Stimulated activated CD4-positive, alpha-beta T cell treated with anti-CD3 and anti-CD28 coated beads, Interleukin-2, amount 100 ng/mL, for 48 hours (primary cell): ENCODE data around the gene SAMHD1.
"Not testable (repeated sequence)": the region's sequence is repeated elsewhere in the genome, so short reads cannot be mapped to it uniquely, and the experiment has no call there.

Source experiments
- DNase-seq, 2 donors: peaks; one replicate each; pipeline ENCODE4 v3.0.0-alpha.2; 2020

Gene SAMHD1

DNA sequence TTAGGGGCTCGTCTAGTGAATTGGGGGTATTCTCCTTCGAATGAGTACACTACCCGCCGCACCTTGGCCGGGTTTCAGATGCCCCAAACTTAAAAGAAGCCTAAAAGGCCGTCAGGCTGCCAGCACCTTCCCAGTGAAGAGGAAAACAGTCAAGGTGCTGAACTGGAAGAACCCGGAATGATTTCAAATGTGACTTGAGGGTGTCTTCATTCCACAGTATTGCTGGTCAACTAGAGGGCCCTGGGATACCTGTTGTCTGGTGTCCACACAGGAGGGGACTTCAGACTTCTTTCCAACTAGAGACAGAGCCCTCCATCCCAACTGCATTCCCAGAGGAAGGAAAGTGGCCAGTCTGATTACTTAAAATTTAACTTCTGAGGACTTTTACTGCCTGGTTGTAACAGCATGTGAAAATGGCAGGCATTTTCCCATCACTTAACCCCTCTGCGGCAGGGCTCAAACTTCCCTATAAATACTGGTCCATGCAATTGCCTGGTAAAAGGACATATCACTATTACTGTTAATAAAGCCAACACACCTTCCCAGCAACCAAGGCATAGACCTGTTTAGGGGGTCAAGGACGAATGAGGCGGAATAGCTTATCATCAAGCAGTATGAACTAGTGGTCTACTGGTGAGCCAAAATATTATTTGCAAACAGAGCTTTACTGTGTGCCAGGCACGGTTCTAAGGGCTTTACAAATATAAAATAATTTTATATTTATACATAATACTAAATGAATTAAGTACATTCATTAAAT, 651 bp upstream of the SAMHD1 start:
- no peak for DNase-seq

DNA sequence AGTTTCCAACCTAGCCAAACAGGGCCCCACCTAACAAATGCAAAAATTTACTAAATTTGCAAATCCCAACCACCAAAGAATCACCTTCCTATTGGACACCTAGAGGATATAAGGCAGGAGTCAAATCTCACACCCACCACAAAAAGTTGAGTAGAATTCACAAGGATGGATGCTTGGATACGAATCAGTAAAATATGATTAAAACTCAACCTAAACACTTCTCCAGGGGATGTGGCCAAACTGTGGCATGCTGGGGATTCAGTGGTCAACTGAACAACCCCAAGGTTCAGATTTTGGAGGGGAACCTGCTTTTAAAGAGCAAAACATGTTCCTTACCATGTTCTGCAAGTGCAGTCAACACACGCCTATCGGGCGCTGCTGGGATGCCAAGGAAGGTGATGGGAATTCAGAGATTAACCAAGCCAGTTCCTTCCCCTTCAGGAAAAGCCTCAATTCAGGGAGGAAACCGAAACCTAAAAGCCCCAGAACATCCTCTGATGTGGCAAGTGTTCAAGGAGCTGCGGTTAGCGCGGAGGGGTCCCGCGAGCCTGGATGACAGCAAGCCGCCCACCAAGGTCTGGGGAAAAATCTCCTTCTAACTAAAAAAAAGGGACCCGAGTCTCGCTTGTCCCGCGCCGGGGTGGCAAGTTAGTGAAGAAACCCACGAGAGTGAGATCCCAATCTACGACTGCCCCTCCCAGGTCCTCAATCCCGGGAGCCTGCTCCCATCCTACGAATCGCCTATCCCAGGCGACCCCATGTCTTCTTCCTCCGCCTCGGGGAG, 902 bp downstream of the SAMHD1 start:
- DNase-seq: no peak

DNA sequence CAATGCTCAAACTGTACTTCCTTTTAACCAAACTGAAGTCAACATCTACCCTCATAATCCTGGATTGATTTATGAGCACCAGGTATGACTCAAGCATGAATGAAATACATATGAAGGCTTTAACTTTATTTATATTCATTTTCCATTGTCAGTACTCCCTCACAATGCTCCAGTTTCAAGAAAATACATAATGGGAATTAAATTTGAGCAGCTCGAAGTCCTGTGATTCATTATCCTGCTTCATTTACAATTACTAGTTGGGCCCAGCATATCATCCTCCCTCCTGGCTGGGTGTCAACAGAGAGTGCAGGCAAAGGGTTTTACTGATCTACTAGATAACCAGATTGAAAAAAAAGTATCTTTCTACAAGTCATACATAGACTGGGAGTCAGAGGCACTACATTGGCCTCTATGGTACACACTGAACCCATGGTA, 10.1 kb downstream of the SAMHD1 start:
- DNase-seq: no peak

DNA sequence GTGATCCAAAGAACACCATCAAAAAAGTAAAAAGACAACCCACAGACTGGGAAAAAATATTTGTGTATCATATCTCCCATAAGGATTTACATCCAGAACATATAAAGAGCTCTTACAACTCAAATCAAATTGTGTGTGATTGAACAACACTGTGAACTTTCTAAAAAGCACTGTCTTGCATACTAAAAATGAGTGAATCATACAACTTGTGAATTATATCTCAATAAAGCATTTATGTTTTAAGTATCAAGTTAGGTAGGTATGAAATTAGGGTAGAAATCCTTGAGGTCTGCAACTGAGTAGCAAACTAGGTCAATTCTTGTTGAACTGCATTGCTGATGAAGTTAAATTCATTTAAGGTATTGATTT, 14.1 kb downstream of the SAMHD1 start:
- DNase-seq: no peak

DNA sequence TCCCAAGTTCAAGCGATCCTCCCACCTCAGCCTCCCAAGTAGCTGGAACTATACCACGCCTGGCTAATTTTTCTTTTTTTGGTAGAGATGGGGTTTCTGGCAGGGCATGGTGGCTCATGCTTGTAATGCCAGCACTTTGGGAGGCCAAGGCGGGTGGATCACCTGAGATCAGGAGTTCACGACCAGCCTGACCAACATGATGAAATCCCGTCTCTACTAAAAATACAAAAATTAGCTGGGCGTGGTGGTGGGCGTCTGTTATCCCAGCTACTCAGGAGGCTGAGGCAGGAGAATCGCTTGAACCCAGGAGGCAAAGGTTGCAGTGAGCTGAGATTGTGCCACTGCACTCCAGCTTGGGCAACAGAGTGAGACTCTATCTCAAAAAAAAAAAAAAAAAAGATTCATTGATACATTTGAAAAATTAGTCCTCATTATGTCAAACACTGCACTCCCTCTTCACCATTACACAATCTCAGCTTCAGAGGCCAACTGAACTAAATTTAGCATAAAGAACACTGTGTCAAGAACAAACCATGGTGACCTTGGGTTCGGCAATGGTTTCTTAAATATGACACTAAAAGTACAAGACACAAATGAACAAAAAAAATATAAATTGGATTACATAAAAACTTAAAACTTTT, 14.6 kb downstream of the SAMHD1 start:
- DNase-seq: not testable (repeated sequence)

DNA sequence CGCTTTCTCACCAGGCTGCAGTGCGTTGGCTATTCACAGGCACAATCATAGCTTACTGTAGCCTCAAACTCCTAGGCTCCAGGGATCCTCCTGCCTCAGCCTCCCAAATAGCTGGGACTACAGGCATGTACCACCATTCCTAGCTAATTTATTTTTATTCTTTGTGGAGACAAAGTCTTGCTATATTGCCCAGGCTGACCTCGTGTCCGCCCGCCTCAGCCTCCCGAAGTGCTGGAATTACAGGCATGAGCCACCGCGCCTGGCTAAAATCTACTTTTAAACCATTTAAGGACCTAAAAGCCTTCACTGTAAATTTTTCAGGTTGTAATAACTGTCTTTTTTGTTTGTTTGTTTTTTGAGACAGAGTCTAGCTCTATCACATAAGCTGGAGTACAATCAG, 15.2 kb downstream of the SAMHD1 start:
- no peak for DNase-seq

DNA sequence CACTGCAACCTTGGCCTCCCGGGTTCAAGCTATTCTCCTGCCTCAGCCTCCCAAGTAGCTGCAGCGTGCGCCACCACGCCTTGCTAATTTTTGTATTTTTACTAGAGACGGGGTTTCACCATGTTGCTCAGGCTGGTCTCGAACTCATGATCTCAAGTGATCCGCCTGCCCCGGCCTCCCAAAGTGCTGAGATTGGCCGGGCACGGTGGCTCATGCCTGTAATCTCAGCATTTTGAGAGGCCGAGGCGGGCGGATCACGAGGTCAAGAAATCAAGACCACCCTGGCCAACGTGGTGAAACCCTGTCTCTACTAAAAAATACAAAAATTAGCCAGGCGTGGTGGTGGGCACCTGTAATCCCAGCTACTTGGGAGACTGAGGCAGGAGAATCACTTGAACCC, 17.9 kb downstream of the SAMHD1 start:
- not testable (repeated sequence) for DNase-seq

DNA sequence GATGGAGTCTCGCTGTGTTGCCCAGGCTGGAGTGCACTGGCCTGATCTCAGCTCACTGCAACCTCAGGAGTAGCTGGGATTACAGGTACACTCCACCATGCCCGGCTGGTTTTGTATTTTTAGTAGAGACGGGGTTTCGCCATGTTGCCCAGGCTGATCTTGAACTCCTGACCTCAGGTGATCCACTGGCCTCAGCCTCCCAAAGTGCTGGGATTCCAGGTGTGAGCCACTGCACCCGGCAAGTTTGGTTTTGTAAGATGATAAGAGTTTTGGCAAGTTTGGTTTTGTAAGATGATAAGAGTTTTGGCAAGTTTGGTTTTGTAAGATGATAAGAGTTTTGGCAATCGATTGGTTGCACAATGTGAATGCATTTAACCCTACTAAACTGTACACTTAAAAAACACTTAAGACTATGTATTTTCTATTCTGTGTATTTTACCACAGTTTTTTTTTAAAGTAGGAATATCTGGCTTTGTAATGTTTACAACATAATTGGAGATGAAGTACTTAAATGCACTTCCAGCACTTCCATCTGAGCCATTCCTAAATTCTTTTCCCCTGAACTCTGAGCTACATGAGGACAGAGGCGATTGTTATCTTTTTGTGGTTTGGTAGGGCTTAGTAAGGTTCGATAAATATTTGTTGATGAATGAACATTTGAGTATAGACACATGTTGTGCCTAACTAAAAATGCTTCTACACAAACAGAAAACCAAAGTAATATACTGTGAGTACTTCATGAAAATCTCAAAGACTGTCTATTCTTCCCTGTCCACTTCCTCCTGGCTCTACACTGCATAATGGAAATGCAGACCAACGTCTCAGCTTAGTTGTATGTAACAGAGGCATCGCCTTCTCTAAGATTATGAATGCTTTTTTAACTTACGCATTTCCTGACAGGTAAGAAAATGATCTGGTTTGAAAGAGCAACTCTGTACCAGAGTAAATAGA, 18.8 kb downstream of the SAMHD1 start:
- DNase-seq: no peak

DNA sequence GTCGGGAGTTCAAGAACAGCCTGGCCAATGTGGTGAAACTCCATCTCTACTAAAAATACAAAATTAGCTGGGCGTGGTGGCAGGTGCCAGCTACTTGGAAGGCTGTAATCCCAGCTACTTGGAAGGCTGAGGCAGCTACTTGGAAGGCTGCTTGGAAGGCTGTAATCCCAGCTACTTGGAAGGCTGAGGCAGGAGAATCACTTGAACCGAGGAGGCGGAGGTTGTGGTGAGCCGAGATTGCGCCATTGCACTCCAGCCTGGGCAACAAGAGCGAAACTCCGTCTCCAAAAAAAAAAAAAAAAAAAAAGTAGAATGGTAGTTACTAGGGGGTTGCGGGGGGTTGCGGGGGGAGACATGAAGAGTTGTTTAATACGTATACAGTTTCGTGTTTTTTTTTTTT, 19.4 kb downstream of the SAMHD1 start:
- not testable (repeated sequence) for DNase-seq

DNA sequence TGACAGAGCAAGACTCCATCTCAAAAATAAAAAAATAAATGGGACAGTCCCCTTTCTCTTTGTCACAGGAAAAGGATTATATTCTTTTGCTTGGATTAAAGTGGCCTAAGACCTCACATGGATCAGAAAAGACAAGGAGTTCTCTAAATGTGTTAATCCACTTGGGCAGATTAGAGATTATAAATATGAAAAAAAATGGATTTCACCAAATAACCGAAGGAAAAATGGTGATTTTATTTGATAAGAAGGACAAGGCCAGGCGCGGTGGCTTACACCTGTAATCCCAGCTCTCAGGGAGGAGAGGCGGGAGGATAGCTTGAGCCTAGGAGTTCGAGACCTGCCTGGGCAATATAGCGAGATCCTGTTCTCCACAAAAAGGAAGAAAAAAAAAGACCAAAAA, 21.8 kb downstream of the SAMHD1 start:
- DNase-seq: no peak

DNA sequence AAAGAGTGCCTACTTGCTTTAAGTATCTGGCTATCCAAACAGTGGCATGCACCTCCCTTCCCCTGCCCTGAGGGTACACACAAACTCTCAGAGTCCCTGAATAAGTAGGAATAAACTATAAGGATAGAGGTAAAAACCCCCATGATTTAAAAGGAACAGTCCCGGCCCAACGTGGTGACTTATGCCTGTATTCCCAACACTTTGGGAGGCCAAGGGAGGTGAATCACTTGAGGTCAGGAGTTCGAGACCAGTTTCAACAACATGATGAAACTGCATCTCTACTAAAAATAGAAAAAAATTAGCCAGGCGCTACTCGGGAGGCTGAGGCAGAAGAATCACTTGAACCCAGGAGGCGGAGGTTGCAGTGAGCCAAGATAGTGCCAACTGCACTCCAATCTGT, 22.2 kb downstream of the SAMHD1 start:
- DNase-seq: no peak

DNA sequence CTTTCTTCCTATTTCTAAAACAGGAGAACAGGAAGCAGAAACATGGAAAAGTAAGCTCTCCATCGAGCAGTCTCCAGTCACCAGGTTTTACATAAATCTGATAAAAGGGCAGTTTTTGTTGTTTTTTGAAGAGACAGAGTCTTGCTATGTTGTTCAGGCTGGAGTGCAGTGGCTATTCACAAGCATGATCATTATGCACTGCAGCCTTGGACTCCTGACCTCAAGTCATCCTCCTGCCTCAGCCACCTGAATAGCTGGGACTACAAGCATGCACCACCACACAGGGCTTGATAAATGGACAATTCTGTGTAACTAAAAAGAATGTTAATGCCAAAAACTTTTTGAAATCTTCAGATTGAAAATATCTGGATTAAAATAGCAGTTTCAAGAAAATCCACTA, 23.8 kb downstream of the SAMHD1 start:
- no peak for DNase-seq

DNA sequence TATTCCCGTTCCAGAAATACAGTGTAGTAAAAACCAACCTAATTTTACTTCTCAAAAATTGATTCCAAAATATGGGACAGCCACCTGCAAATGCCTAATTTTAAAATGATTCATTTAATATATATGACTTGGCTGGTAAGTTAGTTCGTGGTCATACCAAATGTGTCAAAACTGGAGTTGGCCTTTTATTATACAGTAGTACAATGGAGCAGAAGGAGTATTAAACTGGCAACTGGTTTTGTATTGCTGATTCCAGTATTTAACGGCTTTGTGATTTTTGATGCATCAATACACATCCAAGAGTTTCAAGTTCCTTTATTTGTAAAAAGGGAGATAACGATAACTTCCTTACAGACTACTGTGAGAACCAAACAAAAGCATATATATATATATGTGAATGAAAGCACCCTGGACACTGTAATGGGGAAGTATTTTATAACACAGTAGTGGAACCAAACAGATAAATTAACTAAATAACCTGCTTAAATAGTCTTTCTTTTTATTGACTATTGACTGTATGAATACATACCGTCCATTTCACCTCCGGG, 24.8 kb downstream of the SAMHD1 start:
- DNase-seq: no peak

DNA sequence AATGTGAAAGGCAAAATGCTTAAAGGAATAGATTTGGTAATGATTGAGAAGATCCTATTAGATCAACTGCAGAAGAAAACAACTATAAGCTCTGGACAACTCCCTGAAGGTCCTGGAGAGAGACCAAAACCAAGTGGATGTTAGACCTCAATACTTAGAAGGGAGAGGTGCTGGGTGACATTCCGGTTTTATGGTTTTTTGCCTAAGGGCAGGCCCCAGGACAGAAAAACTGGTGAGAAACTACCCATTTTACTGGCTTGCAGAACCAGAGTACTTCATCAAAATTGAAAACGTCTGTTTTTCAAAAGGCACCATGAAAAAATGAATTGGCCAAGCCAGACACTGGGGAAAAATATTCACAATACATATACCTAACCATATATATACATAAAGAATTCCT, 26.3 kb downstream of the SAMHD1 start:
- DNase-seq: no peak

DNA sequence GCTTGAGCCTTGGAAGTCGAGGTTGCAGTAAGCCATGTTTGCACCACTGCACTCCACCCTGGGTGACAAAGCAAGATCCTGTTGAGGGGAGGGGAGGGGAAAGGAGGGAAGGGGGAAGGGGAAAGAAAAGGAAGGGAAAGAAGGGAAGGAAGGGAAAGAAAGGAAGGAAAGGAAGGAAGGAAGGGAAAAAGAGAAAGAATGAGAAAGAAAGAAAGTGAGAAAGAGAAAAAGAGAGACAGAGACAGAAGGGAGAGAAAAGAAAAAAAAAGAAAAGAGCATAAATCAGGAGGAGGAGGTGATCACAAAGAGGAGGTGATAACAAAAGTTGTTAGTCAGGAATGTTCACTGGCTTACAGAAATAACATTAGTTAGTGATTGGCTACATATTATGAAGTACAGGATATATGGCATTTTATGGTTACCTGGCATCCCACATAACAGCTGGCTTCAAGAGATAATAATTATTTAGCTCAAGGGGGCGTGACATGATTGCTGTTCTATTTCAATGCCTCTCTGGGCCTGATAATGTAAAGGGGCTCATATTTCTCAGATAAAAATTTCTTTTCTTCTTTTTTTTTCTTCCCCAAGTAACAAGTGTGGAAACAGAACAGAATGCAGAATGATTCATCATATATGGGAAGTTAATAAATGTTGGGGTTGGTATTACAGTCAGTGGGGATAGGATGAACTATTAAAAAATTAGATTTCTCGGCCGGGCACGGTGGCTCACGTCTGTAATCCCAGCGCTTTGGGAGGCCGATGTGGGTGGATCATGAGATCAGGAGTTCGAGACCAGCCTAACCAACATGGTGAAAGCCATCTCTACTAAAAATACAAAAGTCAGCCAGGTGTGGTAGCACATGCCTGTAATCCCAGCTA, 27.1 kb downstream of the SAMHD1 start:
- DNase-seq: no peak

DNA sequence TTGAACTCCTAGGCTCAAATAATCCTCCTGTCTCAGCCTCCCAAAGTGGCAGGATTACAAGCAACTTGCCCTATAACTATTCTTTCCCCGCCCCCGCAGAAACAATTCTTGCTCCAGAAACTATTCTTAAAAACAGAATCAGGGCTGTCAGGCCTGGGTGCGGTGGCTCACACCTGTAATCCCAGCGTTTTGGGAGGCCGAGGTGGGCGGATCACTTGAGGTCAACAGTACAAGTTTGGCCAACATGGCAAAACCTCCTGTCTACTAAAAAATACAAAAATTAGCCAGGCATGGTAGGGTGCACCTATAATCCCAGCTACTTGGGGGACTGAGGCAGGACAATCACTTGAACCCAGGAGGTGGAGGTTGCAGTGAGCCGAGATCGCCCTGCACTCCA, 31.2 kb downstream of the SAMHD1 start:
- no peak for DNase-seq

DNA sequence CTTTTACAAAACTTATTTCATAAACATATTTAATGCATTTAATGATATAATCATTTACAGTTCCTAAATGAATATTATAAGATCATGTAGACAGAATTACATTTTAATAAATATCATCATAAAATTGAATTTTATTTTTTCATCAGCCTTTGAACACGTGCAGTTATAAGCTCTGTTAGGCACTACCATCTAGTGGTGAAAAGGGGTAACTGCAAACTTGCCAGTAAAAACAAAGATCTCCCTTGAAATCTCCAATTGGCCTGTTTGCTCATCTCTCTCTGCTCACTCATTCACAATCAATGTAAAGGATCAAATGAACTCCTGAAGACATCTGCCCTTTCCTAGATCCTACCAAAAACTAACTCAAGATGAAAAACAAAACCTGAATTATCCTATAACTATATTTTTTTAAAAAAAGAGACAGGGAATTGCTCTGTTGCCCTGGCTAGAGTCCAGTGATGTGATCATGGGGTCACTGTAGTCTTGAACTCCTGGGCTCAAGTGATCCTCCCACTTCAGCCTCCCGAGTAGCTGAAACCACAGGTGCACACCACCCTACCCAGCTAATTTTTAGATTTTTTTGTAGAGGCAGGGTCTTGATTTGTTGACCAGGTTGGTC, 31.7 kb downstream of the SAMHD1 start:
- DNase-seq: no peak

DNA sequence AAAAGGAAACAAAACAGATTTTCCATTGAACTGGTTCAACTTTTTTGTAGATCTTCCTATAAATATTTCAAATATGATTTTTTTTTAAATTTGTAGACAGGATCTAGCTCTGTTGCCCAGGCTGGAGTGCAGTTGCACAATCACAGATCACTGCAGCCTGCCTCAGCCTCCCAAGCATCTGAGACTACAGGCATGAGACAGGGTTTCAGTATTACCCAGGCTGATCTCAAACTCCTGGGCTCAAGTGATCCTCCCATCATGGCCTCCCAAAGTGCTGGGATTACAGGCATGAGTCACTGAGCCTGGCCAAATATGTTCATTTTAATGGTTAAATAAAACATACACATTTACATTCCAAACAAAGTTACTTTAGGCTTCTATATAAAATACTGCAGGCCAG, 33.6 kb downstream of the SAMHD1 start:
- DNase-seq: no peak

DNA sequence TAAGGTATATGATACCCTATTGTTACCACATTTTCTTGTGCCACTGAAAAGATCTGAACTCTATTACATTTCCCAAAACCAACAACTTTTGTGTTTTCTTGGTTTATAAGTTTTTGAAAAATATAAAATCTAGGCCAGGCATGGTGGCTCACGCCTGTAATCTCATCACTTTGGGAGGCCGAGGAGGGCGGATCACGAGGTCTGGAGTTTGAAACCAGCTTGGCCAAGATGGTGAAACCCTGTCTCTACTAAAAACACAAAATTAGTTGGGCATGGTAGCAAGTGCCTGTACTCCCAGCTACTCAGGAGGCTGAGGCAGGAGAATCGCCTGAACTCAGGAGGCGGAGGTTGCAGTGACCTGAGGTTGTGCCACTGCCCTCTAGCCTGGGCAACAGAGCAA, 34.3 kb downstream of the SAMHD1 start:
- DNase-seq: no peak

DNA sequence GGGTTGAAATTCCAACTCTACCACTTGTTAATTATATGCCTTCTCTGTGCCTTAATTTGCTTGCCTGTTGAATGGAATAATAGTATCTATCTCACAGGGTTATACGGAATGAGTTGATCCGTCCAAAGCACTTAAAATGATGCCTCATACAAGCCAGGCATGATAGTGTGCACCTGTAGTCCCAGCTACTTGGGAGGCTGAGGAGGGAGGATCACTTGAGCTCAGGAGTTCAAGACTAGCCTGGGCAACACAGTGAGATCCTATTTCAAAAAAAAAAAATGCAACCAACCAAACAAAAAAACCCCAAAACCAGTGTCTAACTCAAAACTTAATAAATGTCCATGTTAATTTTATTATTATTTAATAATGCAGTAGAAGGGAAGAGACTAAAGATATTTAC, 35.3 kb downstream of the SAMHD1 start:
- no peak for DNase-seq

DNA sequence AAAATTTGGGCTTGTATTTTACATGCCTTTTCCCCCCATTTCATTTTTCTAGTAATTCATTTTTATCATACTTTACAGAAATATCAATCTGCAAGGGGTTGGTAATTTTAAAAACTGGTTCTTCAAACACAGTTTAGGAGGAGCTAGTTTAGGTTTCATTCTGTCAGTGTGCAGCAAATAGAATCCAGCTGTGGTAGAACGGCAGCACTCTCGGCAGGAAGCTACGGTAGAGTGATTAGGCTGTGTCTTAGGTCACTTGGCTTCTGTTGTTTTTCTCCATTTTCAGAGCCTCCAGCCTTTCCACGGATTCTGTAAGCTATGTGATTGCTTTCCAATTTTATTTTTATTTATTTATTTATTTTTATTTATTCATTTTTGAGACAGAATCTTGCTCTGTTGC, 42.9 kb downstream of the SAMHD1 start:
- DNase-seq: no peak
